Upper lobe of left lung (tissue), 6 donors: Measurements from ENCODE around the gene ANXA9. TPM values are rescaled to one million over a fixed set of nuclear protein-coding genes. Genes with fewer than 3 reads are reported as not detected.

Experiments used
- ATAC-seq, 2 donors: fragments of 200-7000 bp; cut with Tn5 transposase; one replicate each; pipeline ENCODE4 v1.9.1; 2022; ENCODE audit warnings: mild to moderate bottlenecking in 2 of 2, moderate library complexity in 2 of 2; ENCODE audit not compliant: low FRiP score in 2 of 2
- DNase-seq, 2 donors: peaks; one replicate each; pipeline ENCODE4 v3.0.0-alpha.2; 2019 to 2020
- H3K27ac ChIP-seq, 4 donors: fragments of 200-600 bp; sonication (generic); one replicate each; pipeline ENCODE4 v1.5.1; 2016 to 2019
- H3K27me3 ChIP-seq, 4 donors: fragments of 200-600 bp; sonication (generic); one replicate each; pipeline ENCODE4 v1.5.1; 2017 to 2019
- H3K36me3 ChIP-seq, 4 donors: fragments of 200-600 bp; sonication (generic); one replicate each; pipeline ENCODE4 v1.5.1; 2016 to 2019
- H3K4me1 ChIP-seq, 4 donors: fragments of 200-600 bp; sonication (generic); one replicate each; pipeline ENCODE4 v1.5.1; 2018 to 2019
- H3K4me3 ChIP-seq, 4 donors: fragments of 200-600 bp; sonication (generic); one replicate each; pipeline ENCODE4 v1.5.1; 2017 to 2019; ENCODE audit warnings: mild to moderate bottlenecking in 2 of 4, moderate library complexity in 1 of 4
- H3K9me3 ChIP-seq, 4 donors: fragments of 200-600 bp; sonication (generic); one replicate each; pipeline ENCODE4 v1.5.1; 2018 to 2019
- EP300 ChIP-seq, 4 donors: sonication (generic); formaldehyde crosslinking; IDR thresholded peaks; one replicate each; pipeline ENCODE4 v1.5.1; 2017; ENCODE audit warnings: antibody characterized with exemption in 4 of 4, control low read depth in 2 of 4
- POLR2A ChIP-seq, 4 donors: fragments of 450-650 bp; IDR thresholded peaks; one replicate each; pipeline ENCODE4 v1.5.1; 2016 to 2017; ENCODE audit warnings: antibody characterized with exemption in 4 of 4, mild to moderate bottlenecking in 2 of 4
- POLR2AphosphoS5 ChIP-seq, 2 donors: sonication (generic); formaldehyde crosslinking; IDR thresholded peaks; one replicate each; pipeline ENCODE4 v1.5.1; 2017; ENCODE audit warnings: antibody characterized with exemption in 2 of 2
- WGBS, 2 donors: methylation state at CpG; one replicate each; pipeline ENCODE4 v1.1.5; 2017 to 2018; 5-methylcytosine and 5-hydroxymethylcytosine counted together
- total RNA-seq, 6 donors: library from RNA; depleted of rRNA in 4 of 6; stranded (reverse); fragments of >200 nt in 4 of 6; gene quantifications; one replicate each; pipeline versions ENCODE4 v1.1.0 to v1.2.1, GENCODE V29; 2016 to 2021
- TF ChIP-seq, protein P1 (sequence below), 6 experiments: fragments of 450-650 bp in 4 of 6; fragments of 200-600 bp in 2 of 6; sonication (generic) in 2 of 6; IDR thresholded peaks; one replicate each; pipeline ENCODE4 v1.5.1; 2016 to 2019; ENCODE audit warnings: antibody characterized with exemption in 6 of 6
- donor health status: DM: no; HTN: no; CAD: no; lungs with moderate emphysema.
- donor health status: DM: no; HTN: yes; CAD: no; lungs with severe emphysema.

Gene ANXA9
- total RNA-seq, 6 donors from 2014 or later: 0.67 to 5.2 (median 1.2) TPM; not detected in 1

GRCh38 chr1:150992626-150993025, 10.5 kb downstream of the ANXA9 start:
- H3K4me1 ChIP-seq: peaks cover 6 to 12% (median 8%) of the 10 kb centered on the region in 4 donors

DNA sequence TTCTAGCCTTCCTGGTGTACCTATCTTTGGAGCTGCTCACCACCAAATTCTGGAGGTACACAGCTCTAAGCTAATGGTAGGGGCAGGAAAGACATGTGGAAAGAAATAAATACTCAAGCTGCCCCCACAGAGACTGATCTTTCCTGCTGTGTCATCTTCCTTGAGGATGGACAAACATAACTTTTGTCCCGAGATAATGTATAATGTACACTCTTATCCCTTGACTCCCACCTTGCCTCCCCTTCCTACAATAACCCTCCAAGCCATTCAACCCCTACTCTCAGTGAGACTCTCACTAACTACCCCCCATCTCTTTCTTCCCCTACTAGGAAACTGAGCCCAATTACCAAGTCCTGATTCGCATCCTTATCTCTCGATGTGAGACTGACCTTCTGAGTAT, 12.2 kb downstream of the ANXA9 start:
- TF ChIP-seq, protein P1, sequence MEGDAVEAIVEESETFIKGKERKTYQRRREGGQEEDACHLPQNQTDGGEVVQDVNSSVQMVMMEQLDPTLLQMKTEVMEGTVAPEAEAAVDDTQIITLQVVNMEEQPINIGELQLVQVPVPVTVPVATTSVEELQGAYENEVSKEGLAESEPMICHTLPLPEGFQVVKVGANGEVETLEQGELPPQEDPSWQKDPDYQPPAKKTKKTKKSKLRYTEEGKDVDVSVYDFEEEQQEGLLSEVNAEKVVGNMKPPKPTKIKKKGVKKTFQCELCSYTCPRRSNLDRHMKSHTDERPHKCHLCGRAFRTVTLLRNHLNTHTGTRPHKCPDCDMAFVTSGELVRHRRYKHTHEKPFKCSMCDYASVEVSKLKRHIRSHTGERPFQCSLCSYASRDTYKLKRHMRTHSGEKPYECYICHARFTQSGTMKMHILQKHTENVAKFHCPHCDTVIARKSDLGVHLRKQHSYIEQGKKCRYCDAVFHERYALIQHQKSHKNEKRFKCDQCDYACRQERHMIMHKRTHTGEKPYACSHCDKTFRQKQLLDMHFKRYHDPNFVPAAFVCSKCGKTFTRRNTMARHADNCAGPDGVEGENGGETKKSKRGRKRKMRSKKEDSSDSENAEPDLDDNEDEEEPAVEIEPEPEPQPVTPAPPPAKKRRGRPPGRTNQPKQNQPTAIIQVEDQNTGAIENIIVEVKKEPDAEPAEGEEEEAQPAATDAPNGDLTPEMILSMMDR (IDR thresholded peaks at IDR 0.05): no peak
- TF ChIP-seq POLR2A (IDR thresholded peaks at IDR 0.05) (no peak), POLR2AphosphoS5 (IDR thresholded peaks at IDR 0.05) (no peak), EP300 (IDR thresholded peaks at IDR 0.05) (no peak)
- Histone ChIP-seq H3K27ac (peak overlapping the region in 1 of 4 donors; percentile 77), H3K4me1 (peaks cover 6 to 12% (median 10%) of the 10 kb centered on the region in 4 donors), H3K4me3 (no peak overlapping the region), H3K9me3 (no peaks in the 10 kb centered on the region), H3K27me3 (no peaks in the 10 kb centered on the region), H3K36me3 (peaks cover 15 to 28% (median 25%) of the 10 kb centered on the region in 4 donors)
- WGBS, 2 donors: 82 to 83% methylated on average over 3 of the region's 3 CpGs
- DNase-seq (no peak), ATAC-seq (no peak)

More at GRCh38 chr1:150992626-150993025, 10.5 kb downstream of the ANXA9 start:
- peaks cover 5 to 12% (median 10%) of the 10 kb centered on the region in 4 donors for H3K36me3 ChIP-seq
- H3K27me3 ChIP-seq: no peaks in the 10 kb centered on the region
- no peaks in the 10 kb centered on the region for H3K9me3 ChIP-seq
- ATAC-seq (no peak), DNase-seq (no peak)
- no peak overlapping the region for H3K4me3 ChIP-seq
- TF ChIP-seq, protein P1 (IDR thresholded peaks at IDR 0.05): no peak
- TF ChIP-seq EP300 (IDR thresholded peaks at IDR 0.05) (no peak), POLR2AphosphoS5 (IDR thresholded peaks at IDR 0.05) (no peak), POLR2A (IDR thresholded peaks at IDR 0.05) (no peak)
- WGBS, 2 donors: 63 to 82% methylated on average over 4 of the region's 4 CpGs
- no peak overlapping the region for H3K27ac ChIP-seq

GRCh38 chr1:150995460-150995859, 13.4 kb downstream of the ANXA9 start:
- H3K9me3 ChIP-seq: no peaks in the 10 kb centered on the region
- DNase-seq (no peak), ATAC-seq (peak in 1 of 2 donors; percentile 38)
- peak overlapping the region in 2 of 4 donors; percentile 5 to 28 for H3K4me3 ChIP-seq
- peaks cover 15 to 38% (median 30%) of the 10 kb centered on the region in 4 donors for H3K36me3 ChIP-seq
- TF ChIP-seq POLR2A (IDR thresholded peaks at IDR 0.05): no peak
- TF ChIP-seq EP300 (IDR thresholded peaks at IDR 0.05): no peak
- no peak for TF ChIP-seq POLR2AphosphoS5 (IDR thresholded peaks at IDR 0.05)
- TF ChIP-seq, protein P1 (IDR thresholded peaks at IDR 0.05): no peak
- H3K4me1 ChIP-seq: peaks cover 6 to 12% (median 11%) of the 10 kb centered on the region in 4 donors
- 44 to 50% methylated on average over 4 of the region's 4 CpGs for WGBS, 2 donors
- peak overlapping the region in 3 of 4 donors; percentile 65 to 77 (median 70) for H3K27ac ChIP-seq
- H3K27me3 ChIP-seq: no peaks in the 10 kb centered on the region

GRCh38 chr1:150995896-150996295, 13.8 kb downstream of the ANXA9 start:
- peaks cover 15 to 43% (median 30%) of the 10 kb centered on the region in 4 donors for H3K36me3 ChIP-seq
- WGBS, 2 donors: 28 to 39% methylated on average over 9 of the region's 9 CpGs

More at GRCh38 chr1:150995896-150996295, 13.8 kb downstream of the ANXA9 start:
- no peaks in the 10 kb centered on the region for H3K27me3 ChIP-seq
- TF ChIP-seq POLR2AphosphoS5 (IDR thresholded peaks at IDR 0.05): no peak
- TF ChIP-seq, protein P1 (IDR thresholded peaks at IDR 0.05): peak; percentile 77 to 94 (median 84)
- ATAC-seq: peak in 1 of 2 donors; percentile 78
- peak in 1 of 2 donors; percentile 49 for DNase-seq
- H3K9me3 ChIP-seq: no peaks in the 10 kb centered on the region
- peaks cover 6 to 14% (median 12%) of the 10 kb centered on the region in 4 donors for H3K4me1 ChIP-seq
- peak overlapping the region in 2 of 4 donors; percentile 5 to 28 for H3K4me3 ChIP-seq
- peak overlapping the region in 3 of 4 donors; percentile 65 to 77 (median 70) for H3K27ac ChIP-seq
